CD4-positive, alpha-beta T cell (primary cell): ENCODE data around the gene MTHFD1L. TPM values are rescaled to one million over a fixed set of nuclear protein-coding genes. Genes with fewer than 3 reads are reported as not detected.
"Not testable (repeated sequence)": the region's sequence is repeated elsewhere in the genome, so short reads cannot be mapped to it uniquely, and the experiment has no call there.

ENCODE experiments used
- ATAC-seq: fragments of 200-7000 bp; cut with Tn5 transposase; one replicate; pipeline ENCODE4 v1.10.0; 2022; ENCODE audit warnings: mild to moderate bottlenecking; ENCODE audit not compliant: poor library complexity
- CTCF ChIA-PET: fragments of 350-600 bp; sonication (Branson Sonifier 250); formaldehyde crosslinking; loops from one replicate; lab custom pipeline; 2021; ENCODE audit warnings: antibody characterized with exemption, inconsistent platforms; lab: Charles Lee
- POLR2A ChIA-PET: fragments of 350-600 bp; sonication (Branson Sonifier 250); formaldehyde crosslinking; loops from one replicate; lab custom pipeline; 2021; ENCODE audit warnings: antibody characterized with exemption, inconsistent platforms; lab: Charles Lee
- DNase-seq, 14 experiments: peaks; one replicate each; pipeline ENCODE4 v3.0.0-alpha.2; 2013 to 2020; ENCODE audit warnings: mixed read lengths in 2 of 14
- H3K27ac ChIP-seq, 2 donors: one replicate each; pipeline versions ENCODE4 v1.5.1 to v1.7.0; 2013; ENCODE audit warnings: low read length in 2 of 2, low read depth in 1 of 2, mild to moderate bottlenecking in 1 of 2
- H3K27me3 ChIP-seq, 2 experiments: 1 replicate in 1 of 2; 2 replicates in 1 of 2; pipeline versions ENCODE4 v1.6.1 to v1.7.0; 2013; ENCODE audit warnings: low read length in 2 of 2, control low read depth in 1 of 2, mild to moderate bottlenecking in 1 of 2, moderate library complexity in 1 of 2; ENCODE audit not compliant: insufficient read depth in 2 of 2, control insufficient read depth in 1 of 2
- H3K36me3 ChIP-seq: one replicate; pipeline ENCODE4 v1.6.1; 2013; ENCODE audit warnings: low read length, control low read depth; ENCODE audit not compliant: insufficient read depth
- H3K4me1 ChIP-seq: one replicate; pipeline ENCODE4 v1.6.1; 2013; ENCODE audit warnings: low read length, control low read depth; ENCODE audit not compliant: insufficient read depth
- H3K4me3 ChIP-seq: one replicate; pipeline ENCODE4 v1.5.1; 2013; ENCODE audit warnings: mild to moderate bottlenecking, low read length, moderate library complexity
- H3K9me3 ChIP-seq, 2 experiments: 1 replicate in 1 of 2; 2 replicates in 1 of 2; pipeline versions ENCODE4 v1.6.1 to v1.7.0; 2013; ENCODE audit warnings: low read length in 2 of 2, mild to moderate bottlenecking in 2 of 2, control low read depth in 1 of 2, moderate library complexity in 1 of 2; ENCODE audit not compliant: control insufficient read depth in 1 of 2, insufficient read depth in 1 of 2
- H3K27ac Mint-ChIP-seq: one replicate; pipeline ENCODE4 v1.8.0; 2020; ENCODE audit warnings: mixed read lengths
- H3K27me3 Mint-ChIP-seq: one replicate; pipeline ENCODE4 v1.8.0; 2021; ENCODE audit warnings: mixed read lengths
- H3K36me3 Mint-ChIP-seq: one replicate; pipeline ENCODE4 v1.8.0; 2021; ENCODE audit warnings: low read depth, mixed read lengths
- H3K4me1 Mint-ChIP-seq: one replicate; pipeline ENCODE4 v1.8.0; 2021; ENCODE audit warnings: low read depth, mixed read lengths
- H3K4me3 Mint-ChIP-seq: one replicate; pipeline ENCODE4 v1.8.0; 2020; ENCODE audit warnings: mild to moderate bottlenecking, mixed read lengths
- H3K9me3 Mint-ChIP-seq: one replicate; pipeline ENCODE4 v1.8.0; 2020; ENCODE audit warnings: mixed read lengths
- CTCF ChIP-seq: fragments of 200-600 bp; IDR thresholded peaks from one replicate; pipeline ENCODE4 v1.8.0; 2022; ENCODE audit warnings: antibody characterized with exemption, mild to moderate bottlenecking
- intact Hi-C, 2 experiments: fragments of 100-400 bp; cut with DNase I in 1 of 2; cut with micrococcal nuclease in 1 of 2; formaldehyde crosslinking; loops; one replicate each; pipeline versions ENCODE4 v1.15.1 to v1.9.0; 2023 to 2025; cut with DNase I, micrococcal nuclease
- total RNA-seq, 174 experiments: library from RNA in 2 of 174; stranded (reverse) in 2 of 174; gene quantifications; one replicate each; pipeline ENCODE4 v1.2.3 and lab custom pipeline; 2021 to 2026

MTHFD1L gene
- total RNA-seq, 2 experiments from 2014 or later, result 8.8 to 9.7 TPM

GRCh38 chr6:151125651-151126416, 260.3 kb downstream of the MTHFD1L start:
- CTCF ChIA-PET, H3K27me3 Mint-ChIP-seq, H3K27ac Mint-ChIP-seq, ATAC-seq, H3K9me3 ChIP-seq, H3K9me3 Mint-ChIP-seq, DNase-seq, H3K4me3 ChIP-seq, H3K4me3 Mint-ChIP-seq, H3K27me3 ChIP-seq, intact Hi-C loops, H3K4me1 ChIP-seq, H3K36me3 Mint-ChIP-seq, H3K4me1 Mint-ChIP-seq, H3K36me3 ChIP-seq, POLR2A ChIA-PET, H3K27ac ChIP-seq: not testable (repeated sequence)

- DNase-seq, H3K9me3 Mint-ChIP-seq, POLR2A ChIA-PET, H3K4me1 Mint-ChIP-seq, H3K27me3 ChIP-seq, H3K9me3 ChIP-seq, CTCF ChIA-PET, H3K36me3 ChIP-seq, H3K36me3 Mint-ChIP-seq, H3K4me3 Mint-ChIP-seq, H3K27ac ChIP-seq, H3K27ac Mint-ChIP-seq, H3K4me1 ChIP-seq, ATAC-seq, intact Hi-C loops, H3K27me3 Mint-ChIP-seq, H3K4me3 ChIP-seq: not testable (repeated sequence)
These were observed 260.9 kb downstream of the MTHFD1L start for GRCh38 chr6:151126417-151126724.

- intact Hi-C loops, H3K9me3 ChIP-seq, DNase-seq, H3K4me1 ChIP-seq, H3K27ac ChIP-seq, H3K4me1 Mint-ChIP-seq, H3K27me3 Mint-ChIP-seq, H3K36me3 ChIP-seq, H3K27ac Mint-ChIP-seq, POLR2A ChIA-PET, H3K36me3 Mint-ChIP-seq, H3K4me3 ChIP-seq, CTCF ChIA-PET, H3K4me3 Mint-ChIP-seq, H3K9me3 Mint-ChIP-seq, H3K27me3 ChIP-seq, ATAC-seq: not testable (repeated sequence)
These were observed 261.8 kb downstream of the MTHFD1L start for GRCh38 chr6:151127133-151127798.

- ChIA-PET POLR2A (no interaction called here), CTCF (no interaction called here)
- H3K27ac Mint-ChIP-seq, result no peak overlapping the region
- H3K36me3 ChIP-seq, result no peaks in the 10 kb centered on the region
- no peaks in the 10 kb centered on the region for H3K4me1 ChIP-seq
- no peaks in the 10 kb centered on the region for H3K27me3 Mint-ChIP-seq
- TF ChIP-seq CTCF, result no peak
- no peaks in the 10 kb centered on the region for H3K9me3 Mint-ChIP-seq
- no peak overlapping the region for H3K4me3 ChIP-seq
- H3K27me3 ChIP-seq, result no peaks in the 10 kb centered on the region
- no peak for ATAC-seq
- H3K4me3 Mint-ChIP-seq, result no peak overlapping the region
- DNase-seq, result no peak
- no peak overlapping the region for H3K27ac ChIP-seq
- H3K9me3 ChIP-seq, result no peaks in the 10 kb centered on the region
- H3K36me3 Mint-ChIP-seq, result no peaks in the 10 kb centered on the region
- no peaks in the 10 kb centered on the region for H3K4me1 Mint-ChIP-seq
- intact Hi-C loops, result no loop called here
These were observed 263.4 kb downstream of the MTHFD1L start for GRCh38 chr6:151128763-151129370.
